ENCODE results near the gene TMED1.

DNA sequence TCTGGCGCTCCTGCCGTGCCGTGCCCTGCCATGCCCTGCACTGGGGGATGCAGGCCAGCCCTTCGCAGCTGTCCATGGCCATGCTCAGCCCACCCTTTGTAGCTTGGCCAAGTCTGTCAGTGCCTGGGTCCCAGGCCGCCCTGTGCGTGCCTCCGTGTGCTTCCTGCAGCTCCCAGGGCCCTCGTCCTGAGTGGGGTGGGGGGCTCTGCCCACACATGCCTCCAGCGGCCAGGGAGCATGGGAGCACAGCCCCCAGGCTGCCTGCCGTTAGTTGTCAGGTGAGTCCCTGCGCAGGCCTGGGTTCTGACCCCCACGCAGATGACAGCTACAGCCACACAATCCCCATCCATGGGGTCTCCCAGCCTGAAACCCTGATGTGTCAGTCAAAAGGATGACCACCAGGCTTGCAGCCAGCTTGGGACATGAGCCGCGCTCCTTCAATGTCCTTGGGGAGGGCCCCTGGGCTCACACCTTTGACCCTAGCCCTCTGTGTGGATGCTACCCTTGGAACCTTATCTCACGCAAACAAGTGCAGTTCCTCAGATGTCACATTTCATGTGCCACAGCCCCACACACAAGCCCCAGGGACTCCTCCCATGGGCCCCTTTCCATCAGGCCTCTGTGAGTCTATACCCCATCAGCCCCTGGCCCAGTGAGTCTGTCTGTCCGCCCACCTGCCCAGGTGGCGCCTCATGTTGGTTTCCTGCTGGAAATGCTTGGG, 24.5 kb downstream of the TMED1 start:
- no peak for TF ChIP-seq KDM5A (IDR thresholded peaks at IDR 0.05; ENCODE audit: low read length)
- TF ChIP-seq, protein P1, sequence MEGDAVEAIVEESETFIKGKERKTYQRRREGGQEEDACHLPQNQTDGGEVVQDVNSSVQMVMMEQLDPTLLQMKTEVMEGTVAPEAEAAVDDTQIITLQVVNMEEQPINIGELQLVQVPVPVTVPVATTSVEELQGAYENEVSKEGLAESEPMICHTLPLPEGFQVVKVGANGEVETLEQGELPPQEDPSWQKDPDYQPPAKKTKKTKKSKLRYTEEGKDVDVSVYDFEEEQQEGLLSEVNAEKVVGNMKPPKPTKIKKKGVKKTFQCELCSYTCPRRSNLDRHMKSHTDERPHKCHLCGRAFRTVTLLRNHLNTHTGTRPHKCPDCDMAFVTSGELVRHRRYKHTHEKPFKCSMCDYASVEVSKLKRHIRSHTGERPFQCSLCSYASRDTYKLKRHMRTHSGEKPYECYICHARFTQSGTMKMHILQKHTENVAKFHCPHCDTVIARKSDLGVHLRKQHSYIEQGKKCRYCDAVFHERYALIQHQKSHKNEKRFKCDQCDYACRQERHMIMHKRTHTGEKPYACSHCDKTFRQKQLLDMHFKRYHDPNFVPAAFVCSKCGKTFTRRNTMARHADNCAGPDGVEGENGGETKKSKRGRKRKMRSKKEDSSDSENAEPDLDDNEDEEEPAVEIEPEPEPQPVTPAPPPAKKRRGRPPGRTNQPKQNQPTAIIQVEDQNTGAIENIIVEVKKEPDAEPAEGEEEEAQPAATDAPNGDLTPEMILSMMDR (IDR thresholded peaks at IDR 0.05; ENCODE audit: control extremely low read depth in 1 of 3, insufficient read depth in 1 of 3, low read depth in 1 of 3, low read length in 3 of 3), result no peak
- TF ChIP-seq TCF12 (IDR thresholded peaks at IDR 0.05; ENCODE audit: low read depth, low read length), result no peak
- TF ChIP-seq SRF (IDR thresholded peaks at IDR 0.05; ENCODE audit: low read depth, low read length), result no peak
- no peak for TF ChIP-seq CEBPB (IDR thresholded peaks at IDR 0.05; ENCODE audit: low read depth, low read length)
